ENCODE results near the gene PTCHD1.

PTCHD1 gene

GRCh38 chrX:23398570-23398969, 63.9 kb downstream of the PTCHD1 start:
- no peak for DNase-seq (ENCODE audit: low read depth in 2 of 2)

GRCh38 chrX:23403849-23404248, 69.2 kb downstream of the PTCHD1 start:
- DNase-seq (ENCODE audit: low read depth in 2 of 2) = no peak

- DNase-seq (ENCODE audit: low read depth in 2 of 2) = no peak
Measured at GRCh38 chrX:23422912-23423311, 88.3 kb downstream of the PTCHD1 start.

- no peak for DNase-seq (ENCODE audit: low read depth in 2 of 2)
Measured at GRCh38 chrX:23434356-23434884, 99.8 kb downstream of the PTCHD1 start.

- no peak for DNase-seq (ENCODE audit: low read depth in 2 of 2)
Measured at GRCh38 chrX:23435108-23435507, 100.5 kb downstream of the PTCHD1 start.

GRCh38 chrX:23435575-23435974, 100.9 kb downstream of the PTCHD1 start:
- DNase-seq (ENCODE audit: low read depth in 2 of 2) = no peak

GRCh38 chrX:23436875-23437274, 102.2 kb downstream of the PTCHD1 start:
- no peak for DNase-seq (ENCODE audit: low read depth in 2 of 2)

- no peak for DNase-seq (ENCODE audit: low read depth in 2 of 2)
Measured at GRCh38 chrX:23451266-23451665, 116.6 kb downstream of the PTCHD1 start.
